SKM-1 (cell line): ENCODE data around the gene TEDC1.
A peak's percentile ranks its signal among the peaks of the same experiment; 100 is the strongest.

Source experiments
- DNase-seq: peaks from one replicate; lab custom pipeline; 2025; ENCODE audit not compliant: unreplicated experiment; lab: John Stamatoyannopoulos, UW

TEDC1 gene

GRCh38 chr14:105490572-105491365 is at the start of gene TEDC1:
Gene TEDC1 (plus strand): TSS chr14:105491246. CDS start chr14:105491376, 130 bp downstream.
- peak; percentile 93 for DNase-seq

GRCh38 chr14:105442125-105442524 is 48.9 kb upstream of the TEDC1 start:
- no peak for DNase-seq

- DNase-seq: no peak
Measured at GRCh38 chr14:105442834-105443233, 48.2 kb upstream of the TEDC1 start.

- DNase-seq: no peak
Measured at GRCh38 chr14:105444859-105445258, 46.2 kb upstream of the TEDC1 start.

DNA sequence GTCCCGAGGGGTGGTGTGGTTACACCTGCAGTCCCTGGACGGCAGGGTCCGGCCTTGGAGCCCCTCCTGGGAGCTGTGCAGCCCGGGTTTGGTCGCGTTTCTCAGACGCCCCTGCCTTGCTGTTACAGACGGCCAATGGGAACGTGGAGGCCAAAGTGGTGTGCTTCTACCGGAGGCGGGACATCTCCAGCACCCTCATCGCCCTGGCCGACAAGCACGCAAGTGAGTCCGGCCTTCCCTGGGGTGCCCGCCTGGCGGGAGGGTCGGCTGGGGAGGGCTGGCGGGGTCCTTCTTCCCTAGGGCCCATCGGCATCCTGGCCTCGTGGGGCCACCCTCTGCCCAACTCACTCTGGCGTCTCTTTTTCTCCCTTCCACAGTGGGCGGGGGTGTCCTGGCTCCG is 45.8 kb upstream of the TEDC1 start:
- DNase-seq: no peak

DNA sequence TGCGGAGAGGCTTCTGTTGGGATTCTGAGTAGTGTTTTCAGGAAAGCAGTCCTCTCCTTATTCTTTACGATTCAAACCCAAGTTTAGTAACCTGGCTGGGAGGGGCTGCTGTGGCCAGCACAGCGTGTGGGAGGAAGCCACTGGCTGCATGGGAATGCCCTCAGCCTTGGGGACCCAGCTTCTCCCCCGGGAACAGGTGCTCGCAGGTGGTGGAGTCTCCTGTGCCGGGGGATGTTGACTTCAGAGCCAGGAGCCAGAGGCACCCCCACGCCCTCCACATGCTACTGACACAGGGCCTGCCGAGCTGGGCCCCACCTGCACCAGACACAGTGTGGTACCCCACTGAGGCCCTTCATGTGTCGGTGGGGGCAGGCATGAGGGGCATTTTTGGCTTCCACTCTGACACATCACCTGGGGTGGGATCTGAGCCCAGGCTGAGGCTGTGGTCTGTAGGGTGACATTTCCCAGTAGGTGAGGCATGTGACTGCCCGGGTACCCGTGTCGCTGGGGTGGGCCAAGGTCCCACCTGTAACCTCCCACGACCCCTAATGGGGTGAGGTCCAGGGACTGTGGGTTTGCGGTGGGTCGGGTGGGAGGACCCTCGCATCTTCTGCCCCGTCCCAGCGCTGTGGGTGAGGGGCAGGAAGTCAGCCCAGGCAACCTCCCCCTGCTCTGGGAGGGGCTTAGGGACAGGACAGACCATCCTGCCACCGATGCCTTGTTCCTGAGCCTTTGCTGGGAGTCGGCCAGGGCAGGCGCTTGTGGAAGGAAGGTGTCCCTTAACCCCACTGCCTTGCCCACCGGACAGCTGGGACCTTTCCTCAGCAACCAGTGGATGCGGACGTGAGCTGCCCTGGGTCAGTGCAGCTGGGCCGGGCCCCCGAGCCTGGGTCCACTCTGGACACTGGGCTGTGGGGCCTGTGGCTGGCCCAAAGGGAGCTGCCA is 44.9 kb upstream of the TEDC1 start:
- DNase-seq: no peak

- DNase-seq: no peak
Measured at GRCh38 chr14:105446971-105447370, 44.1 kb upstream of the TEDC1 start.

DNA sequence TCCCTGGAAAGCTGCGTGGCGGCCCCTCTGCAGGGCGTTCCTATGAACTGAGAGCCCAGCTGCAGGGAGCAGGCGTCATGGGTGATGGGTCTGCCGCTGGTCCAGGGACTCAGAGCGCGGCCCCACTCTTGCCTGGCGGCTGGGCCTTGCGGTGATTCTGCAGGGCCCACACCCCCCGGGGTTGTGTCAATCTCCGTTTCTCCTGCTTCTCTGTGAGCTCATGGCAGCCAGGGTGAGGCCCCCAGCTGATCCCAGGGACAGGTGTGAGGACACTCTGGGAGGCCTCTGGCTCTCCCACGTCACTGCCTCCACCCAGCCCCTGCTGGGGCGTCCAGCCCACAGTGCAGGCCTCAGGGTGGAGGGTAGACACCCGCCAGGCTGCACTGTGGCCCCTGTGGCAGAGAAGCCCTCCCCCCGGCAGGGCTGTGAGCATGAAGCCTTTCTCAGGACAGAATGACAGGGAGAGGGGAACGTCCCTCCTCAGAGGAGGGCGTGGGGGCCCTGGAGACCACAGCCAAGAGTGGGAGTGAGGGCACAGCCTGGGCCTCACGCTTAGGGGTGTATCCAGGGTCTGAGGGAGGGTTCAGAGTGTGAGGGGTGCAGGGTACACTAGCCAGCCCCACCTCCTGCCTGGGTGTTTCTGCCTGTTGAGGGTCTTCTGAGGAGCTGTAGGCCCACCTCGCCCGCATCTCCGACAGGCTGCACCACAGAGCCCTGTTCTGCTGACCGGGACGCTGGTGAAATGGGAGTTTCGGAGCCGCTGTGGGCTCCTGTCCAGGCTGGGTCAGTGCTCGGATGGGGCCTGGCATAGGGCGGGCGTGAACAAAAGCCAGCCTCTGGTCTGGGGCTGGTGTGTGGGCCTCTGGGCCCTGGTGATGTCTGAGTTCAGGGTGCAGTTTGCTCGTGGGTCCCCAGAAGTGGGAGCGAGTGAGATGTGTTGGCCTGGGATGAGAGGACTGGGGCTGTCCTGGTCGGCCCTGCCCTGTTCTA is 43.1 kb upstream of the TEDC1 start:
- DNase-seq: no peak

- DNase-seq: no peak
Measured at GRCh38 chr14:105448706-105449111, 42.3 kb upstream of the TEDC1 start.

DNA sequence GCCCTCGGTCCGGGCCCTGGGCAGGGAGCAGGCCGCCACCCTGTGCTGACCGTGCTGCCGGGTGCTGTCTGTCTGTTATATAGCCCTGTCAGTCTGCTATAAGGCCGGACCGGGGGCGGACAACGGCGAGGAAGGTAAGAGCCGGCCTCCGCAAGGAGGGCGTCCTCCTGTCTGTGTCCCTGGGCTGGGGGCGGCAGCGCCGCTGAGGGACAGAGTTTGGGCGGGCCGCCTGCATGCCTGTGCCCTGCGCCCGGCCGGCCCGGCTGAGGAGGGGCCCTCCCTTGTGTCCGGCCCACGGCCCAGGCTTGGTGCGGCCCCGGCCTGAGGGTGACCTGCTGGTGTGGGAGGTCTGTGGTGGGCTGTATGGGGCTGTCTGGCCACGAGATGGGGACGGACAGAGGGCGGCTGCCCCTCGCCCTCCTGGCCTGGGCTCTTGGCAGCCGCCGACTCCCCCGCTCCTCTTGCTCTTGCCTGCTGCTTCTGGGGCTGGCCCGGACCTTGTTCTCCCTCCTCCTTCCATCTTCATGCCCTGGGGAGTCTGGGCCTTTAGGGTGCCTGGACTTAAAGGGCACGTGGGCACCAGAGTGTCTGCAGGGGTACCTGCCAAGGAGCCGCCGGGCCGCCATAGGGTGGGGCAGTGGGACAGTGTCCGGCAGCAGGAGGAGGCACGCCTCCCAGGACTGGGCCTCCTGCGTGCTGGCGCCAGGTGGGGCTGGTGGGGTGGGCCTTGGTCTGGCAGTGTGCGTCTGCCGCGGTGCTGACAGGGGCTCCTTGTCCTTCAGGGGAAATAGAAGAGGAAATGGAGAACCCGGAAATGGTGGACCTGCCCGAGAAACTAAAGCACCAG is 41.5 kb upstream of the TEDC1 start:
- DNase-seq: no peak

DNA sequence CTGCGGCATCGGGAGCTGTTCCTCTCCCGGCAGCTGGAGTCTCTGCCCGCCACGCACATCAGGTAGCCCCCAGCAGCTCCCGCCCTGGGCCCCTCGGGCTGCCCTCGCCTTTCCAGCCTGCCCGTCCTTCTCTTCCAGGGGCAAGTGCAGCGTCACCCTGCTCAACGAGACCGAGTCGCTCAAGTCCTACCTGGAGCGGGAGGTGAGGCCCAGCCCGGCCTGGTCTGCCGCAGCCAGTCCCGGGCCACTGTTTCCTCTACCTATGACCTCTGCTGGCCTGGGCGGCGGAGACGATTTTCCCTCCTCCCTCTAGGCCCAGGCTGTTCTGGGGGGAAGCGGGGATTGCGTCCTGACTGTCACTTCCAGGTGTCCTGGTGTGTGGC is 40.9 kb upstream of the TEDC1 start:
- DNase-seq: no peak

- no peak for DNase-seq
Measured at GRCh38 chr14:105450864-105451720, 40.0 kb upstream of the TEDC1 start.

DNA sequence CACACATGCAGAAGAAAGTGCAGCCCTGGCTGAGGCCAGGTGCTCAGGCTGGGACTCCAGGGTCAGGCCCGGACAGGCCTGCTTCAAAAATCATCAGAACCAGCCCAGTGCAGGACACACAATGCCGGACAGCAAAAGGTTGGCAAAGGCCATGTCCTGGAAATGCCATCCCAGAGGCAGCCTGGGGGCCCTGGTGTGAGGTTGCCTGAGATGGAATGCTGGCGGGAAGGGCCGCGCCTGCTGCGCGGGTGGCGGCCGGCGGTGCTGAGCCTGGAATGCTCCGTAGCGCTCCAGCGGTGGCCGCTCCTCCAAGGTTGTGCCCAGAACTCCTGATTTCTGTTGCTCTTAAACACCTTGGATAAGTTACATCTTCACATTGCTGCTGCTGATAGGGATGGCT is 38.1 kb upstream of the TEDC1 start:
- no peak for DNase-seq

DNA sequence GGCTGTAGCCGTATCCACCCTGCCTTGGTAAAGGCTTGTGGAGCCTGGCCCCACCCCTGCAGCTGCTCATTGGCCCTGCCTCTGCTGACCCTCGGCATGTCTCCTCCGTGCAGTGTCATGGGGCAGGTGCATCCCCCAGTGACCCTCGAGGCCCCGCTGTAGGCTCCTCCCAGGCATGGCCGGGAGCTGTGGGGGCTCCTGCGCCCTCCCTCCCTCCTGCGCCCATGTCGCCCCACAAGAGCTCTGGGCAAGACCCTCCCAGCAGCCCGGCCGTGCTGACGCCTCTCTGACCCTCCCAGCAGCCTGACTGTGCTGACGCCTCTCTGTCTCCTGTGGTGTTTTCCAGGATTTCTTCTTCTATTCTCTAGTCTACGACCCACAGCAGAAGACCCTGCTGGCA is 37.2 kb upstream of the TEDC1 start:
- no peak for DNase-seq

- DNase-seq: no peak
Measured at GRCh38 chr14:105455086-105455640, 35.9 kb upstream of the TEDC1 start.

DNA sequence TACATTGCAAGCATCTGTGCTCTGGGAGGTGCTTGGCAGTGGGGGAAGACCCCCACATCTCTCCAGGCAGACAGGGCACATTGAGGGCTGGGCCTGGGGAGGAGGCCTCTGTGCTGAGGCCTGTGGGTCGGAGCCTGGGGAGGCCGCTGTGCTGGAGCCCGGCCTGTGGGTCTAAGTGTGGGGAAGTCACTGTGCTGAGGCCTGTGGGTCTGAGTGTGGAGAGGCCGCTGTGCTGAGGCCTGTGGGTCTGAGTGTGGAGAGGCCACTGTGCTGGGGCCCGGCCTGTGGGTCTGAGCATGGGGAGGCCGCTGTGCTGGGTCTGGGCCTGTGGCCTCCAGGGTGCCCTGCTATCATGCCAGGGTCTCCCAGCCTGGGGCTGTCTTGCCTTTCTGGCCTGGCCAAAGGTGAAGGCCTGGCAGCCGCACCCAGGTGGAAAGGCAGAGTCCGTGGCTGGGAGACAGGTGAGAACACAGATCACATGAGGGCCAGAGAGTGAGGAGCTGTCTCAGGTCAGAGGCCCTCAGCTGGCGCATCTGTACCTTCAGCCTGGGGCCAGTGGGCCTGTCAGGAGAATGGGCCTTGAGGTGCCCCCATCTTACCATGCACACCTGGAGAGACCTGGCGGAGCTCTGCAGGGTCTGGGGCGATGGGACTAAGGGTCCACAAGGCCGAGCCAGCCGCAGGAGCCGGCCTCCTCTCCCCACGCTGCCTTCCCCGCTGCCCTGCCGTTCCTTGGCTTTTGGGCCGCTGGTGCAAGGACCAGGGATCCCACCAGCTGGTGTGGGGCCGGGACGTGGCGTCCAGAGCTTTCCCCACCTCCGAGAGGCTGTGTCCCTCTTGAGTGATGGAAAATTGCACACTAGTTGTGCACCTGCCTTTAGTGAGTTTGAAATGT is 35.0 kb upstream of the TEDC1 start:
- DNase-seq: no peak

GRCh38 chr14:105456736-105457617 is 34.1 kb upstream of the TEDC1 start:
- no peak for DNase-seq
